Activated T-cell treated with anti-CD3 and anti-CD28 coated beads, Interleukin-2, amount 50 U/mL, for 72 hours (primary cell): ENCODE data around the gene BORCS6. TPM values are rescaled to one million over a fixed set of nuclear protein-coding genes. Genes with fewer than 3 reads are reported as not detected.

Experiments used
- ATAC-seq, 2 donors: fragments of 150-1000 bp; cut with Tn5 transposase; replicated peaks in 1 of 2; 2 replicates each; pipeline ENCODE4 v1.10.0; 2021; ENCODE audit warnings: moderate library complexity in 2 of 2, mild to moderate bottlenecking in 1 of 2
- DNase-seq, 2 donors: peaks; one replicate each; pipeline ENCODE4 v3.0.0; 2021 to 2022; ENCODE audit warnings: mixed read lengths in 1 of 2
- H3K27ac Mint-ChIP-seq: one replicate; pipeline ENCODE4 v1.8.0; 2022; ENCODE audit warnings: mild to moderate bottlenecking, moderate library complexity, mixed read lengths
- H3K27me3 Mint-ChIP-seq: one replicate; pipeline ENCODE4 v1.8.0; 2022; ENCODE audit warnings: low read depth, mixed read lengths
- H3K36me3 Mint-ChIP-seq, 2 donors: one replicate each; pipeline ENCODE4 v1.8.0; 2022; ENCODE audit warnings: mixed read lengths in 2 of 2, mild to moderate bottlenecking in 1 of 2; ENCODE audit not compliant: insufficient read depth in 2 of 2
- H3K4me1 Mint-ChIP-seq: one replicate; pipeline ENCODE4 v1.8.0; 2022; ENCODE audit warnings: low read depth, mixed read lengths
- H3K4me3 Mint-ChIP-seq, 2 donors: one replicate each; pipeline ENCODE4 v1.8.0; 2022; ENCODE audit warnings: mild to moderate bottlenecking in 2 of 2, mixed read lengths in 2 of 2, moderate library complexity in 2 of 2
- H3K9me3 Mint-ChIP-seq, 2 donors: one replicate each; pipeline ENCODE4 v1.8.0; 2022; ENCODE audit warnings: mixed read lengths in 2 of 2
- total RNA-seq, 2 donors: library from RNA; stranded (reverse); gene quantifications; one replicate each; pipeline ENCODE4 v1.2.3, GENCODE V29; 2022

Gene BORCS6
- total RNA-seq, 2 donors from 2014 or later, result 9.6 TPM

DNA sequence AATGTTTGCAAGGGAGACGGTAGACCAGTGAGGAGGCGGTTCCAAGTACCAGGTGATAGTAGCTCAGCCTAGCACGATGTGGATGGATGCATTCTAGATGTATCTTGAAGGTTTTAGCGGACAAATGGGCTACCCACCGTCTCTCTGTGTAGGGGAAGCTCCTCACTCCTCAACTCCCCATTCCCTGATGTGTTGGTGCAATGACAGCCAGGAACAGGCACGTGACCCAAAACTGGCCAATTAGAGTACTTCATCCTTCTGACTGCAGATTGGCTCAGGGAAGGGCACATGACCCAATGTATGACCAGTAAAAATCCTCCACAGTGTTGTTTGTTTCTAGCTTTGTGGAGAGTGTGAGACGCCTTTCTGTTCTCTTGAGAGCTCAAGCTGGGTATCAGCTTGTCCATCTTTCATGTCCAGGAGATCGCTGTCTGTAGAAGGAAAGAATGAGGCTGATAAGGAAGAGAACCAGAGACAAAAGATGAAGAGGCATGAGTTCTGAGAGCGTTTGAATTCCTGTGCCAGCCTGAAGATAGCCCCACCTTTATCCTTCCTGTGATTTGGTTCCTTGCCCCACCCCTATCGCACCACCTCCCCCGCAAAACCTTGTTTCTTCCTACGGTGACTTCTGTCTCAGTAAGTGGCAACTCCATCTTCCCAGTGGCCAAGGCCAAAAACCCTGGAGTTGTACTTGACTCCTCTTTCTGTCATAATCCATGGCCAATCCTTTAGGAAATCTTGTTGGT is 2.3 kb upstream of the BORCS6 start:
- peak; percentile 74 to 78 for DNase-seq
- no peaks in the 10 kb centered on the region for H3K36me3 Mint-ChIP-seq
- H3K27me3 Mint-ChIP-seq, result no peaks in the 10 kb centered on the region
- H3K9me3 Mint-ChIP-seq, result no peaks in the 10 kb centered on the region
- H3K4me1 Mint-ChIP-seq, result peaks cover 22% of the 10 kb centered on the region
- H3K4me3 Mint-ChIP-seq, result no peak overlapping the region
- H3K27ac Mint-ChIP-seq, result no peak overlapping the region
- ATAC-seq, result peak; percentile 33 to 44

DNA sequence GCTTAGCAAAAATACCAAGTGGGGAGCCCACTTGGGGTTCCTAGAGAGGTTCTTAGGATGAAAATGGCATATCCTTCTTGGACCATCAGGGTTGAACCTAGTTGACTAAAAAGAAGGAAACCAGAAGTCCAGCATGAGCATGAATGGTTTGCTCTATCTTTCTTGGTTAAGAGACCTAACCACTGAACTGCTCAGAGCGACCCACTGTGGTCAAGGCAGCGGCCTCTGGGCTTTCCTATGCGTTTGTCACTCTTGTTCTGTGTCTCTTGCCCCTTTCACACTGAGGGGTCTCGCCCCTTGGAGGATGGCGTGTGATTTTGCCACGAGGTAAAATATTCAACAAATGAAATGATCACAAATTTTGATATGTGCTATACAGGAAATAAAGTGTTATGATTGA is 526 bp upstream of the BORCS6 start:
- Mint-ChIP-seq H3K27me3 (no peaks in the 10 kb centered on the region), H3K27ac (peak overlapping the region; percentile 82), H3K4me3 (no peak overlapping the region), H3K36me3 (no peaks in the 10 kb centered on the region), H3K9me3 (no peaks in the 10 kb centered on the region), H3K4me1 (peaks cover 11% of the 10 kb centered on the region)
- no peak for ATAC-seq
- no peak for DNase-seq

DNA sequence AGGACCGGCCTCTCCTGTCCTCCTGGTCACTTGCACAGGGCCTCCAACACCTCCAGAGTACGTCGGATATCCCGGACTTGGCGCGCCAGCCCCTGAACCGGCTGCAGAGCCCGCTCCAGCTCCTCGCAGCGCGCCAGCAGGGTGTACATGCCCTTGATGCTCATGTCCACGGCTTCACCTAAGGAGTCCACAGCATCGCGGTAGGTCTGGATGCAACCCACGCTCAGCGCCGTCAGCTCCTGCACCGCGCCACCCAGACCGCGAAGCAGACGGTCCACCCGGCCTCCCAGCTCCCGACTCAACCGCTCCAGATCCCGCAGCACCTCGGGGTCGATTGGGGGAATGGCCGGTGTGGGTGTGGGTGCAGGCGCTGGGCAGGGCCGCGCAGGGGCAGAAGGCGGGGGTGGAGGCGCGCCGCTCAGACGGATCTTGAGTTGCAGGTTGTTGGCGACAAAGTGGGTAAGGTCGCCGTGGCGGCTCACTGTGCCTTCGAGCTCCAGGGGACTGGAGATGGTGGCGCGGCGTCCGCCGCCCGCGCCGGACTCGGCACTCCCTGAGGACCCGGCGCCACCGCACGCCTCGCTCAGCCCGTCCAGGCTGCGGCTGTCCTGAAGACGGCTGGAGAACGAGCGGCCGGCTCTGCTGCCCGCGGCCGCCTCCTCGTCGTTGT is 804 bp downstream of the BORCS6 start:
- Mint-ChIP-seq H3K27ac (no peak overlapping the region), H3K27me3 (no peaks in the 10 kb centered on the region), H3K4me1 (peaks cover 15% of the 10 kb centered on the region), H3K4me3 (no peak overlapping the region), H3K36me3 (no peaks in the 10 kb centered on the region), H3K9me3 (no peaks in the 10 kb centered on the region)
- DNase-seq (peak; percentile 46 to 52), ATAC-seq (no peak)

DNA sequence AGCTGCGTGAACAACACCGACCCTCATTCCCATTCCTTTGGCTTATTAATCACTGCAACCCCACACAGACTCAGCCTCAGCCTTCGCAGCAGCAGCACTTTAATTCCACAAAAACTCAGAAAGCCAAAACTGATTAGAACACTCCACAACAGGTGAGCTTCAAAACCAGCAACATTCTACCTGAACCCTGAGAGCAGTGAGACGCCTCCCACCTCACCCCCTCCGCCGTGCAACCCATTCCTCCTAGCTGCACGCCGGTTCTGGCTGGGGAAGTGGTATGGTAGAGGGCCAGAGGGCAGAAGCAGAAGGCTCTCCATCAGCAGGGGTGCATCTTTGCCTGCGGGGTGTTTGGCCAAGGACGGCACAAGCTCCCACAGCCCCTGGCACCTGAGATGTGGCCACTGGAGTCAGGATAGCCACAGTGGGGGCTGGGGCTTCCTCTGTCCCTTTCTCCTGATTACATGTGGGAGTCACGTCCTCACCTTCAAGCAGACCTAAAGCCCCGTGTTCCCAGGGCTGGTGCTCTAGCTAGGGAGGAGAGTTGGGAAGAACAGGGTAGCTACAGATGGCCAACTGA is 1.6 kb downstream of the BORCS6 start:
- DNase-seq (peak; percentile 27 to 32), ATAC-seq (no peak)
- H3K27ac Mint-ChIP-seq, result no peak overlapping the region
- H3K4me1 Mint-ChIP-seq, result peaks cover 21% of the 10 kb centered on the region
- no peaks in the 10 kb centered on the region for H3K36me3 Mint-ChIP-seq
- H3K9me3 Mint-ChIP-seq, result no peaks in the 10 kb centered on the region
- H3K4me3 Mint-ChIP-seq, result no peak overlapping the region
- H3K27me3 Mint-ChIP-seq, result no peaks in the 10 kb centered on the region

DNA sequence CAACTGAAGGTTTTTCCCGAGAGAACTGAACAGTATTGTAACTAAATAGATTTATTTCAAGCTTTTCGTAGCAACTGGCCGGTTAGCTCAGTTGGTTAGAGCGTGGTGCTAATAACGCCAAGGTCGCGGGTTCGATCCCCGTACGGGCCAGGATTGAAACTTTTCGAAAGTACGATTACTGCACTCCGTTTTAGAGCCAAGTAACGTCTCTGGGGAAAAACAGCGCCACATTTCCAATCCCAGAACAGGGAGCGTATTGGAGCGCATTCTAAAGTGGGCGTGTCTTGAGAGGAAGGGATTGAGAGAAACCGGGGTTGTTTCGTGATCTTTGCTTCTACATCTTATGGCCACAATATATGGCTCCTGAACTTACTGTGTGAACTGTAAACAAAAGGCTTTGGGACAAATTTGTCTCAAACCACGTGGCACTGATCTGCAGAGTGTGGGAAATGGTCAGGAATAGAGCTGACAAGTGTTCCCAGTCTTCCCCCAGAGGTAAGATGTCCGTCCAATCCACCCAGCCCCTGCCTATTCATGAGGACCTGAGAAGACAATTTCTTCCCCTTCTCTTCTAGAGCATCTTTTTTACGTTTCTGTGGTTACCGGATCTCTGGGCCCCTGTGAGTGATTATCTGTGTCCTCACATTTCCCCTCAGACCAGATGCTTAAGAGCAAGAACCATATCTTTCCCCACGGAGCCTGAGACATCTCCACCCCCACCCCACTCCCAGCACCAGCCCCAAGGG is 2.3 kb downstream of the BORCS6 start:
- no peak overlapping the region for H3K4me3 Mint-ChIP-seq
- ATAC-seq (peak; percentile 39 to 43), DNase-seq (peak; percentile 88 to 92)
- no peaks in the 10 kb centered on the region for H3K27me3 Mint-ChIP-seq
- no peaks in the 10 kb centered on the region for H3K9me3 Mint-ChIP-seq
- no peaks in the 10 kb centered on the region for H3K36me3 Mint-ChIP-seq
- H3K4me1 Mint-ChIP-seq, result peaks cover 21% of the 10 kb centered on the region
- H3K27ac Mint-ChIP-seq, result no peak overlapping the region

DNA sequence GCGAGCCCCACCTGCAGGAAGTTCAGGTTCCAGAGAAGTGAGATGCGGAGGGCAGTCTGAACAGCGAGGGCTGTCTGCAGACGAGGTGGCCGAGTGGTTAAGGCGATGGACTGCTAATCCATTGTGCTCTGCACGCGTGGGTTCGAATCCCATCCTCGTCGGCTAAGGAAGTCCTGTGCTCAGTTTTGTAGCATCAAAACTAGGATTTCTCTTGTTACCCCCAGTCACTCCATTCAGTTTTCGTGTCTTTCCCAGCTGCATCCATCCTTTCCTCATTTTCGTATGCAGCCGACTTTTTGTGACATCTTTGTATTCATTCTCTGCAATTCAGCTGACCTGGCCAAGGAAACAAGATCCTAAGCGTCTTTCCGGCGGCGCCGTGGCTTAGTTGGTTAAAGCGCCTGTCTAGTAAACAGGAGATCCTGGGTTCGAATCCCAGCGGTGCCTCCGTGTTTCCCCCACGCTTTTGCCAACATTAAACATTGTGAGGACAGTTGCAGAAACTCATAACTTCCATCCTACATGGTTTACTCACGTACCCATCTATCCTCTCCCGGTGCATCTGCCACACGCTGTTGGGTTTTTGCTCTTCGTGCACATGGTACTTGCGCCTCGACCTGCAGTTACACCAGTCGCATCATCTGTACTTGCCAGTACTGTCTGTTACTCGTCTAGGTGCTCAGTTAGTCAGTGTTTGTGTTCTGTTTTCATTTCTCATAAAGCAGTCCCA is 3.0 kb downstream of the BORCS6 start:
- DNase-seq, result peak; percentile 93 to 94
- Mint-ChIP-seq H3K36me3 (no peaks in the 10 kb centered on the region), H3K9me3 (no peaks in the 10 kb centered on the region), H3K27me3 (no peaks in the 10 kb centered on the region), H3K4me3 (no peak overlapping the region), H3K4me1 (peaks cover 24% of the 10 kb centered on the region), H3K27ac (no peak overlapping the region)
- ATAC-seq, result peak; percentile 48 to 61

DNA sequence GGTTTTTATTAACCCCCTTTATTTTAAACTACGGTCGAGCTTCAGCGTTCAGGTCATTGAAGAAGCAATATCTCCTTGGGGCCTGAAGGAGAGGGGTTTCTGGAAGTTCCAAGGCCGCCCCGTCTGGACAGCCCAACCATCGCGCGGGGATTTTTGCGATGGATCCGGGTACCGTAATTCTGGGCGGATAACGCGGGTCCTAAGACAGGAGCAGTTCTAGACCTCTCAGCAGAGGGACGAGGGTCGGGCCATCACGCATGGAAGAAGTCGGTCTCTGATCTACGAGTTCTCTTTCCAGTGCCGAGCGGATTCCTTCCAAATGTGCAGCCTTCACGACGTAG is 3.6 kb downstream of the BORCS6 start:
- ATAC-seq (no peak), DNase-seq (no peak)
- no peak overlapping the region for H3K27ac Mint-ChIP-seq
- H3K4me3 Mint-ChIP-seq, result no peak overlapping the region
- H3K9me3 Mint-ChIP-seq, result no peaks in the 10 kb centered on the region
- no peaks in the 10 kb centered on the region for H3K36me3 Mint-ChIP-seq
- peaks cover 26% of the 10 kb centered on the region for H3K4me1 Mint-ChIP-seq
- H3K27me3 Mint-ChIP-seq, result no peaks in the 10 kb centered on the region

DNA sequence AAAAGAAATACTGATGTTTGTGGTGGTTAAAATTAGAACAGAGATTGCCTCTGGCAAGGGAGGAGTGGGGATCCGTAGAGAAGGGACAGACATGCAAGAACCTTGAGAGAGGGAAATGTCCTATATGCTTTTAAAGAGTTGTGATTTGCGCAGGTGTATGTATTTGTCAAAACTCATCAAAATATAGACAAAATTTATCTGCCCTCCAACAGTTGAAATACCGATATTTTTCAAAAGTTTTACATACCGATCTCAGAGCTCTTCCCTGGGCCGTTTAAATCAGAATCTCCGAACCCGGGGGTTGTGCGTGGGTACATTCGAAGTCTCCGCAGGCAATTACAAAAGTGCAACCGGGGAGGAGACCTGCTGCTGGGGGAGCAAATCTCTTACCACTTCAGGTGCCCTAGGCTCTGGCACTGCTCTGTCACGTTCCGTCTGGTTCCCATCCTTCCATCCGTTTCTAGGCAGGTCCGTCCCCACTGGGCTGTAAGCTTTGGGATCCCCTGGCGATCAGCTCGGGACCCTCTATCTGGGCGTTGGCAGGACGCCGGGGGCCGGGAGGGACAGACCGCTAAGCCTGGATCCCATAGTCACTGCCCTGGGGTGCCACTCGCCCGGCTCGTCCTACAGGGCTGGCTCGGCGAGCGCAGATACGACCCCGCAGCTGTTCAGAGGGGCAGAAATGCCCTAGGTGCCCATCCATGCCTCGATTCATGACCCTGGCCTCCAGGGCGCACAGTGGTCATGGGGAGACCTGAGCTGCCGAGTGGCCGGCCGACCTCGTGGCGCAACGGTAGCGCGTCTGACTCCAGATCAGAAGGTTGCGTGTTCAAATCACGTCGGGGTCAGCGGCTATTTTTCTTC is 4.2 kb downstream of the BORCS6 start:
- Mint-ChIP-seq H3K27ac (no peak overlapping the region), H3K4me1 (peaks cover 23% of the 10 kb centered on the region), H3K36me3 (no peaks in the 10 kb centered on the region), H3K9me3 (no peaks in the 10 kb centered on the region), H3K27me3 (no peaks in the 10 kb centered on the region), H3K4me3 (no peak overlapping the region)
- DNase-seq, result peak; percentile 84 to 96
- ATAC-seq, result peak; percentile 9 to 14

DNA sequence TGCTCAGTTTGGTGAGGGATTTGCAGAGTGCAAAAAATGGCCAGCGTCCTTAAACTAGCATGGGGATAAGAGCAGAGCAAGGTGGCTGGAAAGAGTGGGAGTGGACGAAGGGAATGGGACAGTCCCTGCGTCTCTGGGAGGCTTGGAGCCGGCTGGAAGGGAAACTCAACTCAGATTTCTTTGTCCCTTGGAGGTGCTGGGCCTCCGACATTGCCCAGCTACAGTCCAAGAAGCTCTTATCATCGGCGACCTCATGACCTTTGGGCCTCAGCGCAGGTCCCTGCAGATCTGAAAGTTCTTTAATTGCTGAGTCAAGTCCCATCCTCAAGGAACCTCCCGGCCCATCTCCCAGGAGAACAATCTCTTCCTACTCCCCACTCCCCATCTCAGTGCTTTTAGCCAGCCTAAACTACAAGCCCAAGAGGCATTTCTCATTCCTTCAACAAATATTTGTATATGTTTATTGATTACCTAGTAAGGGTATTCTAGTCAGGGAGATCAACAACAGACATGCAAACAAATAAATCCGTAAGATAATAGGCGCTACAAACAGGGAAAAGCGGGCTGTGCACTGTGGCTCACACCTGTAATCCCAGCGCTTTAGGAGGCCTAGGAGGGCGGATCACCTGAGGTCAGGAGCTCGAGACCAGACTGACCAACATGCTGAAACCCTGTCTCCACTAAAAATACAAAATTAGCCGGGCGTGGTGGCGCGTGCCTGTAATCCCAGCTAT is 12.8 kb downstream of the BORCS6 start:
- no peaks in the 10 kb centered on the region for H3K9me3 Mint-ChIP-seq
- peaks cover 0 to 2% of the 10 kb centered on the region in 2 donors for H3K36me3 Mint-ChIP-seq
- no peak for ATAC-seq
- peak overlapping the region; percentile 24 for H3K27ac Mint-ChIP-seq
- H3K4me3 Mint-ChIP-seq, result peak overlapping the region; percentile 84 to 97
- no peak for DNase-seq
- no peaks in the 10 kb centered on the region for H3K27me3 Mint-ChIP-seq
- peaks cover 53% of the 10 kb centered on the region for H3K4me1 Mint-ChIP-seq

DNA sequence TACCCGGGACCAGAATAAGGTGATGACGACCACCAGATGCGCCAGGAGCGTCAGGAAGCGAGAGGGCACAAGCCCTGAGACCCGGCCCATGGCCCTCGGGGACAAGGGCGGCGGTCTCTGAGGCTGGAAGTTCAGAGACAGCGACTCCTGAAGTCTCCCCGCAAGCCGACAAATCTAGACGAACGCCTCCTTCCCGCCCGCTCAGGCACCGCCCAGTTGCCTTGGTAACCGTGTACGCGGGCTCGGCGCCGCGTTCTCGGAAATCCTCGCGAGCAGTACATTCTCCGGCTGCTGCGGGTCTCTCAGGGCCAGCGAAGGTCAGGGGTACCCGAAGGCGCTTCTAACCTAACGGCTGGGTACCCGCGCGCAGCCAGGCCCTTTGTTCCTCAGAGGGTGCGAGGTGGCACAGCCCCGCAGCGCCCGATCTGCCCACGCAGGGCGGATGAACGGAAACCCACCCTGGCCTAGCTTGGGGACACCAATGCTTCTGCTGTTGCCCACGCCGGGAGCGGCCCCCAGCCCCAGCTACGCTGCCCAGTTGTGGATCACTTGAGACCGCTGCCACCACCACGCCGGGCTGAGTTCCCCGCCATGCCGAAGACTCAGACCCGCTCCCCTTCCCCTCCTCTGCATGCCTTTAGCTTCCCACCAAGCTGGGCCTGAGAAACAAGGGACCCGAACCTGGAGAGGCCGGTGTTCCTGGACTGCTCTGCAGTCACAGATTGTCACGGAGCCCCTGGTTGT is 13.6 kb downstream of the BORCS6 start, which contains the start of gene TMEM107:
TSS of gene TMEM107 (minus strand) at position 184 of the 744 bp plus-strand sequence. CDS start at position 90, 94 bp downstream.
- peak within 1 kb of the TSS; percentile 84 to 97 for H3K4me3 Mint-ChIP-seq

DNA sequence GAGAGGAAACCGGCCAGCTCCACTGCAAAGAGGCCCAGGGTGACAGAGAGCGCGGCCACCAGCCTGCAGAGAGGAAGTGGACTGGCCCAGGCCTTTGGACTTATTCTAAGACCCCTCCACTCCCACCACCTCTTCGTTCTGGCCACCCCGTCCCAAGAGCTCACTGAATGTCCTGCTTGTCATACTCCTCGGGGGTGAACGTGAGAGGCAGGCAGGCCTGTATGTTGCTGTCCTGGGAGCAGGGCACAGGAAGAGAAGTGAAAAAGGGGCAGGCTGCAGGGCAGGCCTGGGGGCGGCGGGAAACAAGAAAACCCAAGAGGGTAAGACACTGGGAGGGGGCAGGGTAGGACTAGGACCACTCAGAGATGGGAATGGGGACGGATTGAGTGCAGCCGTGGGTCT is 14.2 kb downstream of the BORCS6 start:
- DNase-seq, result peak in 1 of 2 donors; percentile 19
- Mint-ChIP-seq H3K36me3 (peaks cover 0 to 2% of the 10 kb centered on the region in 2 donors), H3K4me1 (peaks cover 57% of the 10 kb centered on the region)

More for the DNA sequence above, 13.6 kb downstream of the BORCS6 start, which contains the start of gene TMEM107:
- H3K4me1 Mint-ChIP-seq, result peaks cover 57% of the 10 kb centered on the region
- no peaks in the 10 kb centered on the region for H3K9me3 Mint-ChIP-seq
- peaks cover 0 to 2% of the 10 kb centered on the region in 2 donors for H3K36me3 Mint-ChIP-seq
- H3K27me3 Mint-ChIP-seq, result no peaks in the 10 kb centered on the region
- DNase-seq (peak; percentile 89 to 92), ATAC-seq (peak; percentile 41 to 51)
- H3K27ac Mint-ChIP-seq, result peak within 1 kb of the TSS; percentile 89

More for the DNA sequence above, 14.2 kb downstream of the BORCS6 start:
- no peak for ATAC-seq
- Mint-ChIP-seq H3K27ac (peak overlapping the region; percentile 89), H3K4me3 (peak overlapping the region; percentile 84 to 97), H3K9me3 (no peaks in the 10 kb centered on the region), H3K27me3 (no peaks in the 10 kb centered on the region)
